HG02840 (cell line): Measurements from ENCODE around the gene SATB2.

Experiments
- ATAC-seq: cut with Tn5 transposase; IDR thresholded peaks from one replicate; pipeline ENCODE4 v1.9.1; 2021; ENCODE audit warnings: mild to moderate bottlenecking, moderate library complexity, moderate number of reproducible peaks; ENCODE audit not compliant: unreplicated experiment, low FRiP score

Gene SATB2

DNA sequence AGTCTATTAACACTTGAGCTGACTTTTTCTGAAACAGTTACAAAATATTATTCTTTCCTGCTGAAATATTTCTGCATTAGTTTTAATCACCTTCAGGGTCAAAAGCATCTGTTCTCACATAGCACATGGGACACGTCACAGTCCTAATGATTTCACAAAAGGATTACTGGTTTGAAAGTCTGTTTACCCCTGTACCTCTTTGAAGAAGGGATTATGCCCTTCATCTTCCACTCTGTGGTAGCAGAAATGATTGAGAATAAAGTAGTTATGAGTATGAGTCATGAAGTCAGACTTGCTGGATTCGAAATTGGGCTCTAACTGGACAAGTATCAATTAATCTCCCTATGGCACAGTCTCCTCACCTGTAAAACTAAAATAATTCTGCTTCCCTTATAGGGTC is 121.2 kb downstream of the SATB2 start:
- ATAC-seq: no peak

GRCh38 chr2:199335502-199335901 is 122.2 kb downstream of the SATB2 start:
- ATAC-seq: no peak

- no peak for ATAC-seq
These were observed 128.3 kb downstream of the SATB2 start for GRCh38 chr2:199329466-199329865.

DNA sequence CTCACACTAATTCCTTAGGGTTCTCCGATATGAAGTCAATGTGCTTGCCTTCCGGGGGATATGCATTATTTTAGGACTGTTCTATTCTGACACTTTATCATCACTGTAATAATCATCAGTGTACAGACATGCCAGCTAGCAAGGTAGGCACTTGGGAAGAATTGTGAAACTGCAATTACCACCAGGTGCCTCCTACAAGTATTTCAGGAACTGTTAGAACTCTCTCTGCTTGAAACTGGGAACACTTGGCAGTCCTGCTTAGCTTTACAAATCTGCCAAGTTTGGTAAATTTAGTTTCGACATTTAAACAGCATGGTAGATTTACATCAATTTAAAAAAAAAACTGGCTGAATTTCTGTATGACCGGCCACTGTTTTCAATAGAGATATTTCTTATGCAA is 128.7 kb downstream of the SATB2 start:
- ATAC-seq: no peak

DNA sequence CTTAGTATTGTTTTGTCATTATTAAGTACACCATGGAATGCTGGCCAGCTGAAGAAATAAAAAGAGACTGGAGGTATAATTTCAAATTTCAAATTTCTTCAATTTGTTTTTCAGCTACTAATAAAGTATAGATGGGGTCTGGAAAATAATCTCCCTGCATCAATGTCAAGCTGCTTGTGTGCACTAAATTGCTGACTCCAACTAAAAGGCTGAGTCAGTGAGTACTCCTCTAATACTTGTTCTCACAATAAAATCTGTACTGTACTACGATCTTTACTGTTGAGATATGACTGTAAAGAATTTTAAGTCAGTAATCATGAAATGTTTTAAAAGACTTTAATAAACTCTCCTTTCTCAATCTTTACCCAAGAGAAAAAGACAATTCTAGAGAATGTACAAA is 131.9 kb downstream of the SATB2 start:
- ATAC-seq: no peak

DNA sequence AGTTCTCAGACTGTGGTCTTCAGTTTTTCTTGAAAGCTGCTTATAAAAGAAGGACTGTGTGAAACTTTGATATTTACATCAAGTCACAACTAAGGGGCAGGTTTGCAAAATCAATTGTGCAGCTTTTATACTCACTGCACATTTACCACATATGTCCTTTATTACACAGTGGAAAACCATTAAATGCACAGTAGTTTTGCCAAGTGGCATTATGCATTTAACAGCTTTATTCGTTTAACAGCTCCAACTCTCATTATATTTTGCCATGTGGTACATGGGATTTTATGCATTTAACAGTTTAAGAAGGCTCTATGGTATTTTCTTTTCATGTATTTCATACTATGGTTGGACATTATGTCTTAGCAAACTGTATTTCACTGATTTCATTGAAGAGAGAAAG is 135.6 kb downstream of the SATB2 start:
- ATAC-seq: no peak

DNA sequence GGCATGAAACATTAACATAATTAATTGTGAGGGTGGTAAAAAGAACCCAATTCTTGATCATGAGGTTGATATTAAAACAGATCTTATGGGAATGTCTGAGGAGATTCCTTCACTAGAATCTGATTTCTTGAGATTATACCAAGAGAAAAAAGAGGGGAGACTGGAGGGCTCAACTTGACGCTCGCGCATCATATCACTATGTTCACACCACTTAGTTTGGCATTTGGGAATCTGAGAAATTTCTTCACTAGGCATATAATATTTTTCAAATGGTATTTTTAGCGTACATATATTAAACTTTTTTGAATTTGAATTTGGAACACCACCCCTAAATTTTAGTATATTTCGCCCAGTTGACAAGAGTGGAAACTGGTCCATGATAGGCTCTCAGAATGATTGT is 140.1 kb downstream of the SATB2 start:
- ATAC-seq: no peak

DNA sequence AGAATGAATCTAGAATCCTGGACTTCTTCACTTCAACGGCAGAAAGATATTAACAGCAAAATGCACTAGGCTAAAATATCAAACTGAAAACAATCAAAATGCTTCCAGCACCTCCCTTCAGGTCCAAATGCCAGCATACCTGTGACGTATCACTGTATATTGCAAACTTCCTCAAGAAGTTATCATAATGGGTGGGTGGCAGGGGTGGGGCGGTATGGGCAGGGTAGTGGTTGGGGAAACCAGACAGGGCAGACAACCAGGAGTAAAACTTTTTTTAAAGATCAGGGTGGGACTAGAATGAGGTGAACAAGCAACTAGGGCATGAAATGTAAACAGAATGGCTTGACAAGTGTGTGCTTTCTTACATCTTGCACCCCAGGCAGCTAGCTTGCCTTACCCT is 140.9 kb downstream of the SATB2 start:
- ATAC-seq: no peak

- ATAC-seq: no peak
These were observed 142.2 kb downstream of the SATB2 start for GRCh38 chr2:199315299-199316179.

DNA sequence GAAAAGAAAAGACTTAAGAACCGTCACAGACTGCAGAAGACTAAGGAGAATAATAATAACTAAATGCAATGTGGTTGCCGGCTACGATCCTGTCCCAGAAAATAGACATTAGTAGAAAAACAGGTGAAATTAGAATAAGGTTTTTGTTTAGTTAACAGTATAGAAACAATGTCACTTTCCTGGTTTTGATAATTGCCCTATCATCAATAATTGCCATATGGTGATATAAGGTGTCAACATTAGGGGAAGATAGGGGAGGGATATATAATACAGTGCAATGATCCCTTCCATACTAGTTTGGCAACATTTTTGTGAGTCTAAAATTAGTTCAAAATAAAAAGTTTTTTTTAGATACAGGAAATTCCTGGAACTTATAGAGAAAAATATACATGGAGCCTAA is 144.8 kb downstream of the SATB2 start:
- no peak for ATAC-seq

DNA sequence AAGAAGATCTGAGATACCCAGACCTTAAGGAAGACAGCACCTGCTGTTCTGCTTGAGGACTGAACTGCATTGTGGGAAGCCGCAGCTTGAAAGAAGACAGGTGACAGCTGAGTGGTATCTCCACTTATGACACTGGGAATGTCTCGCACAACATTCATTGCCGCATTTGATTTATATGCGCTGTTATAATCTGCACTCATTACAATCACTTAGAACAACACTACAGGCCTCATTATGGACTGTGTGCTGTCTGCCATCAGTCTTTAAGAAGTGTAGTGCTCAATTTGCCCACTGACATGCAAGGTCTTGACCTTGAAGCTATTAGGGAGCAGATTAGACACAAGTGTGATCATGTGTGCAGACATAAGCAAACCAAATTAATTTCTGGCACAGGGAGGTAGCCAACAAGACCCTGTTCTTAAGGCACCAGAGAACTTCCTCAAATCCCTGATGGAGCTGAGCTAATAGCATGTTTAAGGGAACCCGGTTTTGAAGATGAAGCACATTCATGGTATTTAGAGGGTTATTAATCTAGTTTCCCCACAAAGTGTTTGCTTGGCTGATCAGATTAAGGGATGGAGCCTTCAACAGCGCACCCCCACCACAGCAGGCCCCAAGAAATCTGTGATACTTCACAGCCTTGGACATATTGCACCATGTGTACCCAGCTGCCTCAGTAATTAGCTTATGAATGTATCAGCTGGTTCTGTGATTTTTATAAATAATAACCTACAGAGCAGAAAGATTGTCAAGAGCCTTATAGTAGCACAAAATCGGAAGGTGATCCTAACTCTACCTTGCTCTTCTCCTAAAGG is 146.8 kb downstream of the SATB2 start:
- no peak for ATAC-seq

- no peak for ATAC-seq
These were observed 147.8 kb downstream of the SATB2 start for GRCh38 chr2:199309973-199310372.

GRCh38 chr2:199309411-199309810 is 148.3 kb downstream of the SATB2 start:
- ATAC-seq: no peak

- no peak for ATAC-seq
These were observed 149.2 kb downstream of the SATB2 start for GRCh38 chr2:199308567-199308966.

DNA sequence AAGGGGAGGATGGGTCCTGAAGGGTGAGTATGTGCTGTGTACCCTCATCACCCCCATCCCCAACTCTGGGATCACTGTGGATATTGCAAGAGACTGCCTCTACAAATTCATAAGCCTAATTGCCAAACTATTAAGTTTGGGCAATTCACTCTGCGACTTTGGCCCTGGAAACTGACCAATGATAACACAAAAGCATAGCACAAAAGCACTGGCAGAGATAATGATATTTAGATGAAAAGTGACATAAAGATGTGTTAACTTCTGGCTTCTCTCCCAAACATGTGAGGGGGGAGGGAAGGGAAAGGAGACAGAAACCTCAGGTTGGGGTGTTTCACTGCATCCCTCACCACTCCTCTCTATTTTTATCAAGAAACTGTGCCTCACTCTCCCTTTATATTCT is 150.3 kb downstream of the SATB2 start:
- ATAC-seq: no peak

- no peak for ATAC-seq
These were observed 151.6 kb downstream of the SATB2 start for GRCh38 chr2:199306116-199306515.

DNA sequence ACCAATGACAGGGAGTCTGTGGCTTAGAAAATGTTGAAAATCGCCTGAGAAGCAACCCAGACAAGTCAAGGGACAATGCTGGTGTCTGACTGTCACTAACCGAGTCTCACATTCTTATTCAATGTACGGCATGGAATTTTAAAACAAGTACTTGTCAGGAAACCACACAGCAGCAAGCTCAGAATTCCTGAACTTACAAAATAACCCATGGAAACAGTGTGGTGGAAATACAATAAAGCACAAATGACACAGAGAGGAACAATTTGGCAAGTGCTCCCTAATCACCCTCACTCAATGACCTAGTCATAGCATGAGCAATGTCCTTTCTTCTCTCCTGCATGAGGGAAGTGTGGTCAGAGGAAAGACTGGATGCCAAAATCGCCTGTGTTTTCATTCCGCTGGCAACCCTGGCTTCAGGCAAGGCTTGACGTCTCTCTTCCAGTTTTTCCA is 154.0 kb downstream of the SATB2 start:
- ATAC-seq: no peak

DNA sequence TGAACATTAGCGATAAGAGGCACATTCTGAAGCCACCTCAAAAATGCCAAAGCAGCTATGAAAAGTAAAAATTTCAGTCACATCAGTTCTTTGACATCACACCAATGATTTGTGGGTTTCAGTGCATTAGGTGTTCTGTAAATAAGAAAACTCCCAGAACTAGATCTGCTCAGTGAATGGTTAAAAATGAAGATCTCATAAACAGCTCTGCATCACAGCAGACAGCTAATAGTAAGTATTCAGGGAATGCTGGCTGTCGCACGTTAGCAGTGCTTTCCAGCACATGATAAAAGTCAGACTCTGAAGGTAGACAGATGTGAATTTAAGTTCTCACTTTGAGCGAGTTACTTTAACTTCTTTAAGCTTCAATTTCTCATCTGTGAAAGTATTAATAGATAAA is 154.9 kb downstream of the SATB2 start:
- no peak for ATAC-seq

DNA sequence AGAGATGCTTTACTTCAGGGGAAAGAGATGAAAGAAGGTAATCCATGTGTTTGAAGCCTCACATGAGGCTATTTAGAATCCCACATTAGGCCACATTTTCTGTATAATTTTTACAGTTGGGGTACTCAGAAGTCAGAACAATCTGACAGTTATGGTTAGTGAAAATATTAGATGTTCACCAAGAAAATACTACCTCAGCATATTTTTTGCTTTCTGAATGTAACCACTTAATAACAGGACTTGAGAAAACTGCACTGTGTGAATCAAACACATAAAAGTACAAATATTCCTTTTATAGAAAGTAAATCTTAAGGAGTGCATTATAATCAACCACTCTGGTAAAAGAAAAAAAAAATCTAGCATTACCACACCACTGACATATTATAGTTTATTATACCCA is 169.3 kb downstream of the SATB2 start:
- ATAC-seq: no peak

- ATAC-seq: no peak
These were observed 175.4 kb downstream of the SATB2 start for GRCh38 chr2:199282309-199282708.

- ATAC-seq: no peak
These were observed 178.6 kb downstream of the SATB2 start for GRCh38 chr2:199279146-199279545.

DNA sequence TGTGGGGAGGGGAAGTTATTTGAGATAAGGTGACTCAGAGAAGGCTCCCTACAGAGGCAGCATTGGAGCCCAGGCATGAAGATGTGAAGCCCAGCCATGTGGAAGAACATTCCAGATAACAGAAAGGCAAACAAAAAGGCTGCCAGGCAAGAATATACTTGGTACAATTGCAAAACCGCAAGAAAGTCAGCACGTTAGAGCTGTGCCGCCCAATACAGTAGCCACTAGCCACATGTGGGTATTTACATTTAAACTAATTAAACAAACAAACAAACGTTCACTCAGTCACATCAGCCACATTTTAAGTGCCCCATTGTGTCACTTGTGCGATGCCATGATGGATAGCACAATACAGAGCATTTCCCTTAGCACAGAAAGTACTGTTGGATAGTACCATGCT is 179.6 kb downstream of the SATB2 start:
- ATAC-seq: no peak
